HepG2 (cell line): ENCODE measurements around the gene C12orf42. TPM values are rescaled to one million over a fixed set of nuclear protein-coding genes. Genes with fewer than 3 reads are reported as not detected.

Experiments
- ATAC-seq: fragments of 200-7000 bp; cut with Tn5 transposase; 3 replicates; pipeline ENCODE4 v1.9.1; 2020; ENCODE audit warnings: mild to moderate bottlenecking, moderate library complexity
- BruUV-seq: library from RNA; stranded (reverse); fragments of 400-500 nt; replicated peaks from 2 replicates; lab custom pipeline; 2021; lab: Mats Ljungman, UMichigan
- CTCF ChIA-PET: fragments of 300-600 bp; formaldehyde crosslinking; extraction: SDS; loops from one replicate; lab custom pipeline; 2021; ENCODE audit warnings: low total read pairs, inconsistent platforms, low intra/inter-chr PET ratio; lab: Yijun Ruan, JAX
- POLR2A ChIA-PET: fragments of 350-600 bp; sonication (Branson Sonifier 250); formaldehyde crosslinking; loops from one replicate; lab custom pipeline; 2020; ENCODE audit warnings: antibody characterized with exemption, inconsistent platforms; lab: Yijun Ruan, JAX
- DNase-seq: peaks from one replicate; pipeline ENCODE4 v3.0.0-alpha.2; 2015; ENCODE audit warnings: low spot score
- FAIRE-seq: peaks from 3 replicates; lab custom pipeline; 2011; peaks lifted over from hg19 to GRCh38; lab: Jason Lieb, UNC
- H2AFZ ChIP-seq: one replicate; pipeline ENCODE4 v1.6.1; 2011; ENCODE audit warnings: low read length, inconsistent platforms
- H3K27ac ChIP-seq: fragments of 300-600 bp; 3 replicates; pipeline ENCODE4 v1.8.0; 2011; ENCODE audit warnings: mixed run types, mild to moderate bottlenecking, mixed read lengths, low read length, inconsistent platforms; ENCODE audit not compliant: insufficient read depth; ENCODE audit errors: extremely low read length
- H3K27me3 ChIP-seq, 2 experiments: fragments of 200-600 bp in 1 of 2; 2 replicates in 1 of 2; 3 replicates in 1 of 2; pipeline versions ENCODE4 v1.6.0 to v1.8.0; 2011; ENCODE audit warnings: low read length in 2 of 2, mild to moderate bottlenecking in 2 of 2, moderate library complexity in 2 of 2, inconsistent platforms in 1 of 2; ENCODE audit not compliant: insufficient read depth in 2 of 2, control insufficient read depth in 1 of 2
- H3K36me3 ChIP-seq, 2 experiments: fragments of 200-600 bp in 1 of 2; replicated peaks in 1 of 2; 2 replicates in 1 of 2; 3 replicates in 1 of 2; pipeline versions ENCODE4 v1.5.1 to v1.8.0; 2011; ENCODE audit warnings: low read length in 2 of 2, inconsistent platforms in 1 of 2; ENCODE audit not compliant: insufficient read depth in 2 of 2, control insufficient read depth in 1 of 2
- H3K4me1 ChIP-seq: 2 replicates; pipeline ENCODE4 v1.5.1; 2012; ENCODE audit warnings: low read length, inconsistent platforms; ENCODE audit not compliant: insufficient read depth
- H3K4me2 ChIP-seq: 2 replicates; pipeline ENCODE4 v1.6.0; 2011; ENCODE audit warnings: low read depth, low read length, inconsistent platforms
- H3K4me3 ChIP-seq, 3 experiments: fragments of 200-600 bp in 1 of 3; sonication (generic), shearing (Covaris generic) in 1 of 3; replicated peaks in 1 of 3; 2 replicates each; pipeline ENCODE4 v1.5.1; 2011 to 2016; ENCODE audit warnings: low read length in 3 of 3, inconsistent platforms in 2 of 3, low read depth in 2 of 3, mild to moderate bottlenecking in 2 of 3, control low read depth in 1 of 3, mixed read lengths in 1 of 3; ENCODE audit not compliant: insufficient read depth in 1 of 3
- H3K79me2 ChIP-seq: one replicate; pipeline ENCODE4 v1.6.1; 2011; ENCODE audit warnings: low read length, inconsistent platforms; ENCODE audit not compliant: insufficient read depth
- H3K9ac ChIP-seq: 2 replicates; pipeline ENCODE4 v1.6.0; 2011; ENCODE audit warnings: mild to moderate bottlenecking, low read depth, low read length, inconsistent platforms; ENCODE audit not compliant: insufficient read depth
- H3K9me3 ChIP-seq: 2 replicates; pipeline ENCODE4 v1.5.1; 2012; ENCODE audit warnings: mild to moderate bottlenecking, low read length
- H4K20me1 ChIP-seq: 2 replicates; pipeline ENCODE4 v1.6.0; 2011; ENCODE audit warnings: inconsistent platforms, mild to moderate bottlenecking, low read length, moderate library complexity; ENCODE audit not compliant: insufficient read depth
- HDAC6 ChIP-seq: fragments of 200-600 bp; sonication (generic); IDR thresholded peaks from 2 replicates; pipeline ENCODE4 v1.7.0; 2017; ENCODE audit warnings: mild to moderate bottlenecking, antibody characterized with exemption, low read length, low read depth
- IRX3 ChIP-seq: sonication (generic); formaldehyde crosslinking; IDR thresholded peaks from 2 replicates; pipeline ENCODE4 v1.8.1; 2023; ENCODE audit warnings: mild to moderate bottlenecking, low read depth, missing genetic modification reagents, borderline replicate concordance
- TCF7 ChIP-seq: sonication (generic); IDR thresholded peaks from 2 replicates; pipeline ENCODE4 v1.6.1; 2016; ENCODE audit warnings: antibody characterized with exemption, low read depth
- ZNF530 ChIP-seq: sonication (generic); formaldehyde crosslinking; IDR thresholded peaks from 2 replicates; pipeline ENCODE4 v1.5.0; 2020; ENCODE audit warnings: low read depth, mild to moderate bottlenecking, missing genetic modification reagents
- ZNF562 ChIP-seq: sonication (generic); formaldehyde crosslinking; IDR thresholded peaks from 2 replicates; pipeline ENCODE4 v1.8.0; 2022; ENCODE audit warnings: missing genetic modification reagents, borderline replicate concordance
- ZNF629 ChIP-seq: sonication (generic); formaldehyde crosslinking; conservative IDR thresholded peaks from 2 replicates; pipeline ENCODE4 v1.5.0; 2020; ENCODE audit warnings: missing genetic modification reagents
- ZNF75D ChIP-seq: sonication (generic); formaldehyde crosslinking; IDR thresholded peaks from 2 replicates; pipeline ENCODE4 v1.8.1; 2023; ENCODE audit warnings: missing genetic modification reagents, mild to moderate bottlenecking, borderline replicate concordance
- WGBS: methylation state at CpG from one replicate; pipeline ENCODE4 v1.1.6; 2017; ENCODE audit warnings: low lambda C conversion rate; 5-methylcytosine and 5-hydroxymethylcytosine counted together
- in situ Hi-C: cut with HindIII; loops from 2 replicates; pipeline ENCODE4 v1.10.0; 2017; ENCODE audit warnings: low pct_unique_long_range_greater_than_20kb; ENCODE audit not compliant: extremely low pct_ligation_motif_present
- intact Hi-C: fragments of 100-400 bp; cut with micrococcal nuclease; formaldehyde crosslinking; loops from one replicate; pipeline ENCODE4 v1.10.0; 2022; ENCODE audit not compliant: unreplicated experiment
- polyA plus RNA-seq, 8 experiments: library from polyadenylated mRNA; depleted of rRNA in 3 of 8; stranded (reverse) in 7 of 8; unstranded in 1 of 8; fragments of >200 nt; fragmentation: Illumina TruSeq in 4 of 8; extraction: Trizol in 4 of 8; gene quantifications; 2 replicates each; pipeline versions ENCODE4 v1.2.1 to v1.2.3, GENCODE V29; 2011 to 2016; ENCODE audit warnings: low read depth in 4 of 8, missing spikeins in 1 of 8, mixed read lengths in 1 of 8; ENCODE audit not compliant: insufficient read depth in 1 of 8
- total RNA-seq, 5 experiments: library from RNA; depleted of rRNA; stranded (reverse); fragments of >200 nt; fragmentation: Illumina TruSeq; extraction: Trizol; gene quantifications; 2 replicates each; pipeline ENCODE4 v1.2.3, GENCODE V29; 2016; ENCODE audit warnings: low read depth in 1 of 5
- TF ChIP-seq, protein P1 (sequence below): sonication (generic); formaldehyde crosslinking; IDR thresholded peaks from 2 replicates; pipeline ENCODE4 v1.5.0; 2020; ENCODE audit warnings: mild to moderate bottlenecking, missing genetic modification reagents, borderline replicate concordance

C12orf42 gene
- total and polyA plus RNA-seq, 2 of the 13 experiments (the other 11 are each of a cell fraction or from before 2014, with no cell fraction given): not detected

DNA sequence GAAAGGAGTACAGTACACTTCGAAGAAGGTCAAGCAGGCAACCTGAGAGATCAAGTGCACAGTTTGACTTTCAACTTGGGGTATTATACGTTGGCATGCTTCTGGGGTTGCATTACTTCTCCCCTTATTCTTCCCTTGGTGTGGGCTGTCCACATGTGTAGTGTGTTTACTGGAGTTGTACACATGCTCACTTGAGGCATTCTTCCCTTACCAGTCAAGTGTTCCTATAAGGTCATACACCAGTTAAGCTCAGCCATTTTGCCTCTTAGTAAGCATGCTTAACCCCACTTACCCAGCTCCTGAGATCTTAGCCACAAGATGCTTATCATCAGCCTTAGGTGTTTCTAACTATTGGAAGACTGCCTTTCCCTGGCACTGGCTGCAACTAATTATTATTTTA lies 63.8 kb downstream of the C12orf42 start:
- Histone ChIP-seq H3K36me3 (no peaks in the 10 kb centered on the region), H4K20me1 (no peaks in the 10 kb centered on the region), H3K27me3 (no peaks in the 10 kb centered on the region), H3K9ac (no peak overlapping the region), H2AFZ (no peak overlapping the region), H3K4me2 (no peak overlapping the region), H3K4me1 (no peaks in the 10 kb centered on the region), H3K4me3 (no peak overlapping the region), H3K9me3 (no peaks in the 10 kb centered on the region), H3K27ac (no peak overlapping the region), H3K79me2 (no peaks in the 10 kb centered on the region)
- POLR2A ChIA-PET: no interaction called here
- ATAC-seq (no peak), FAIRE-seq (no peak), DNase-seq (no peak)
- TF ChIP-seq ZNF530 (CRISPR knock-in tag) (no peak), ZNF562 (CRISPR knock-in tag) (no peak), IRX3 (no peak), ZNF75D (CRISPR knock-in tag) (no peak), HDAC6 (no peak), TCF7 (no peak), ZNF629 (CRISPR knock-in tag) (no peak)
- TF ChIP-seq, protein P1, sequence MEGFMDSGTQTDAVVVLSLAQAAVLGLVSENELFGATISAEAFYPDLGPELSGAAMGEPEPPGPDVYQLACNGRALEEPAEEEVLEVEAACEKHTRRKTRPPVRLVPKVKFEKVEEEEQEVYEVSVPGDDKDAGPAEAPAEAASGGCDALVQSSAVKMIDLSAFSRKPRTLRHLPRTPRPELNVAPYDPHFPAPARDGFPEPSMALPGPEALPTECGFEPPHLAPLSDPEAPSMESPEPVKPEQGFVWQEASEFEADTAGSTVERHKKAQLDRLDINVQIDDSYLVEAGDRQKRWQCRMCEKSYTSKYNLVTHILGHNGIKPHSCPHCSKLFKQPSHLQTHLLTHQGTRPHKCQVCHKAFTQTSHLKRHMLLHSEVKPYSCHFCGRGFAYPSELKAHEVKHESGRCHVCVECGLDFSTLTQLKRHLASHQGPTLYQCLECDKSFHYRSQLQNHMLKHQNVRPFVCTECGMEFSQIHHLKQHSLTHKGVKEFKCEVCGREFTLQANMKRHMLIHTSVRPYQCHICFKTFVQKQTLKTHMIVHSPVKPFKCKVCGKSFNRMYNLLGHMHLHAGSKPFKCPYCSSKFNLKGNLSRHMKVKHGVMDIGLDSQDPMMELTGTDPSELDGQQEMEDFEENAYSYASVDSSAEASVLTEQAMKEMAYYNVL (CRISPR knock-in tag): no peak
- intact Hi-C loops: no loop called here
- BruUV-seq: no TSS peak
- WGBS: 15% methylated on average over 2 of the region's 2 CpGs
- in situ Hi-C loops: no loop called here
- CTCF ChIA-PET: no interaction called here
